Stimulated activated naive CD8-positive, alpha-beta T cell treated with anti-CD3 and anti-CD28 coated beads, Interleukin-15, amount 100 ng/mL, for 72 hours (primary cell): Measurements from ENCODE around the gene FBXW8.

ENCODE experiments used
- ATAC-seq: fragments of 150-1000 bp; cut with Tn5 transposase; 2 replicates; pipeline ENCODE4 v1.10.0; 2021; ENCODE audit warnings: mild to moderate bottlenecking, moderate library complexity
- DNase-seq, 2 donors: peaks; one replicate each; pipeline ENCODE4 v3.0.0; 2021 to 2022
- H3K27ac Mint-ChIP-seq, 2 donors: one replicate each; pipeline ENCODE4 v1.8.0; 2022; ENCODE audit warnings: mild to moderate bottlenecking in 2 of 2, mixed read lengths in 2 of 2, moderate library complexity in 2 of 2
- H3K27me3 Mint-ChIP-seq: one replicate; pipeline ENCODE4 v1.8.0; 2022; ENCODE audit warnings: mixed read lengths
- H3K4me1 Mint-ChIP-seq: one replicate; pipeline ENCODE4 v1.8.0; 2022; ENCODE audit warnings: mild to moderate bottlenecking, mixed read lengths
- H3K4me3 Mint-ChIP-seq, 2 donors: one replicate each; pipeline ENCODE4 v1.8.0; 2022; ENCODE audit warnings: mild to moderate bottlenecking in 2 of 2, mixed read lengths in 2 of 2, moderate library complexity in 1 of 2
- H3K9me3 Mint-ChIP-seq, 2 donors: one replicate each; pipeline ENCODE4 v1.8.0; 2022; ENCODE audit warnings: mixed read lengths in 2 of 2

The FBXW8 gene

GRCh38 chr12:116955382-116956021 lies 44.8 kb downstream of the FBXW8 start:
- Mint-ChIP-seq H3K27ac (peak overlapping the region in 1 of 2 donors; percentile 66), H3K9me3 (no peaks in the 10 kb centered on the region), H3K27me3 (no peaks in the 10 kb centered on the region), H3K4me3 (no peak overlapping the region), H3K4me1 (peaks cover 25% of the 10 kb centered on the region)
- DNase-seq (no peak), ATAC-seq (peak; percentile 46)

GRCh38 chr12:116958402-116959197 lies 47.9 kb downstream of the FBXW8 start:
- H3K9me3 Mint-ChIP-seq = no peaks in the 10 kb centered on the region
- H3K4me1 Mint-ChIP-seq = peaks cover 52% of the 10 kb centered on the region
- ATAC-seq = peak; percentile 37
- no peaks in the 10 kb centered on the region for H3K27me3 Mint-ChIP-seq
- no peak overlapping the region for H3K4me3 Mint-ChIP-seq
- H3K27ac Mint-ChIP-seq = no peak overlapping the region
- no peak for DNase-seq

GRCh38 chr12:116959198-116959460 lies 48.4 kb downstream of the FBXW8 start:
- no peak for DNase-seq
- peaks cover 52% of the 10 kb centered on the region for H3K4me1 Mint-ChIP-seq
- no peak overlapping the region for H3K4me3 Mint-ChIP-seq
- no peaks in the 10 kb centered on the region for H3K9me3 Mint-ChIP-seq
- no peak overlapping the region for H3K27ac Mint-ChIP-seq
- H3K27me3 Mint-ChIP-seq = no peaks in the 10 kb centered on the region
- no peak for ATAC-seq

- H3K27ac Mint-ChIP-seq = no peak overlapping the region
- ATAC-seq = peak; percentile 97
These were observed 49.2 kb downstream of the FBXW8 start for GRCh38 chr12:116959845-116960514.

GRCh38 chr12:116962197-116962596 lies 51.4 kb downstream of the FBXW8 start:
- ATAC-seq (no peak), DNase-seq (no peak)
- Mint-ChIP-seq H3K27ac (no peak overlapping the region), H3K27me3 (no peaks in the 10 kb centered on the region), H3K4me1 (peaks cover 45% of the 10 kb centered on the region), H3K9me3 (no peaks in the 10 kb centered on the region), H3K4me3 (peak overlapping the region in 1 of 2 donors; percentile 14)

More at GRCh38 chr12:116959845-116960514, 49.2 kb downstream of the FBXW8 start:
- Mint-ChIP-seq H3K9me3 (no peaks in the 10 kb centered on the region), H3K27me3 (no peaks in the 10 kb centered on the region), H3K4me1 (peaks cover 51% of the 10 kb centered on the region), H3K4me3 (no peak overlapping the region)
- peak; percentile 28 to 66 for DNase-seq

- H3K27ac Mint-ChIP-seq = no peak overlapping the region
- peaks cover 45% of the 10 kb centered on the region for H3K4me1 Mint-ChIP-seq
These were observed 52.1 kb downstream of the FBXW8 start for GRCh38 chr12:116962783-116963356.

GRCh38 chr12:116964054-116965050 lies 53.6 kb downstream of the FBXW8 start:
- Mint-ChIP-seq H3K9me3 (no peaks in the 10 kb centered on the region), H3K4me1 (peaks cover 36% of the 10 kb centered on the region), H3K27ac (no peak overlapping the region), H3K27me3 (no peaks in the 10 kb centered on the region), H3K4me3 (no peak overlapping the region)
- DNase-seq (no peak), ATAC-seq (no peak)

More at GRCh38 chr12:116962783-116963356, 52.1 kb downstream of the FBXW8 start:
- ATAC-seq (no peak), DNase-seq (no peak)
- Mint-ChIP-seq H3K9me3 (no peaks in the 10 kb centered on the region), H3K27me3 (no peaks in the 10 kb centered on the region), H3K4me3 (no peak overlapping the region)

GRCh38 chr12:116968986-116969385 lies 58.2 kb downstream of the FBXW8 start:
- peak overlapping the region in 1 of 2 donors; percentile 14 for H3K27ac Mint-ChIP-seq

GRCh38 chr12:116969615-116970585 lies 59.1 kb downstream of the FBXW8 start:
- Mint-ChIP-seq H3K4me3 (no peak overlapping the region), H3K27ac (peak overlapping the region in 1 of 2 donors; percentile 15), H3K4me1 (no peaks in the 10 kb centered on the region), H3K27me3 (no peaks in the 10 kb centered on the region), H3K9me3 (no peaks in the 10 kb centered on the region)
- ATAC-seq (no peak), DNase-seq (no peak)

More at GRCh38 chr12:116968986-116969385, 58.2 kb downstream of the FBXW8 start:
- Mint-ChIP-seq H3K9me3 (no peaks in the 10 kb centered on the region), H3K4me3 (no peak overlapping the region), H3K27me3 (no peaks in the 10 kb centered on the region), H3K4me1 (no peaks in the 10 kb centered on the region)
- DNase-seq (no peak), ATAC-seq (no peak)

- Mint-ChIP-seq H3K4me1 (no peaks in the 10 kb centered on the region), H3K9me3 (no peaks in the 10 kb centered on the region), H3K4me3 (no peak overlapping the region), H3K27me3 (no peaks in the 10 kb centered on the region), H3K27ac (no peak overlapping the region)
- DNase-seq (no peak), ATAC-seq (no peak)
These were observed 60.5 kb downstream of the FBXW8 start for GRCh38 chr12:116971222-116971621.

GRCh38 chr12:116975779-116976393 lies 65.1 kb downstream of the FBXW8 start:
- Mint-ChIP-seq H3K4me1 (peaks cover 8% of the 10 kb centered on the region), H3K4me3 (no peak overlapping the region), H3K27me3 (no peaks in the 10 kb centered on the region), H3K9me3 (no peaks in the 10 kb centered on the region), H3K27ac (no peak overlapping the region)
- no peak for DNase-seq
- no peak for ATAC-seq

- ATAC-seq (no peak), DNase-seq (no peak)
- Mint-ChIP-seq H3K27ac (peak overlapping the region in 1 of 2 donors; percentile 9), H3K27me3 (no peaks in the 10 kb centered on the region), H3K4me1 (peaks cover 8% of the 10 kb centered on the region), H3K4me3 (no peak overlapping the region), H3K9me3 (no peaks in the 10 kb centered on the region)
These were observed 67.0 kb downstream of the FBXW8 start for GRCh38 chr12:116977465-116978380.
